Keratinocyte (primary cell): ENCODE data around the gene PGS1.

Source experiments
- EZH2 ChIP-seq: IDR thresholded peaks from one replicate; pipeline ENCODE4 v1.6.1; 2012; ENCODE audit warnings: inconsistent platforms, mild to moderate bottlenecking, low read length, moderate library complexity
- TF ChIP-seq, protein P1 (sequence below), 3 experiments: IDR thresholded peaks in 1 of 3; conservative IDR thresholded peaks in 1 of 3; optimal IDR thresholded peaks in 1 of 3; 2 replicates in 2 of 3; 3 replicates in 1 of 3; pipeline versions ENCODE3 to v1.5.1; 2011; ENCODE audit warnings: low read length in 3 of 3, mild to moderate bottlenecking in 3 of 3, moderate library complexity in 2 of 3, control low read depth in 1 of 3, inconsistent platforms in 1 of 3; ENCODE audit not compliant: insufficient read depth in 2 of 3; ENCODE audit errors: extremely low read depth in 1 of 3

DNA sequence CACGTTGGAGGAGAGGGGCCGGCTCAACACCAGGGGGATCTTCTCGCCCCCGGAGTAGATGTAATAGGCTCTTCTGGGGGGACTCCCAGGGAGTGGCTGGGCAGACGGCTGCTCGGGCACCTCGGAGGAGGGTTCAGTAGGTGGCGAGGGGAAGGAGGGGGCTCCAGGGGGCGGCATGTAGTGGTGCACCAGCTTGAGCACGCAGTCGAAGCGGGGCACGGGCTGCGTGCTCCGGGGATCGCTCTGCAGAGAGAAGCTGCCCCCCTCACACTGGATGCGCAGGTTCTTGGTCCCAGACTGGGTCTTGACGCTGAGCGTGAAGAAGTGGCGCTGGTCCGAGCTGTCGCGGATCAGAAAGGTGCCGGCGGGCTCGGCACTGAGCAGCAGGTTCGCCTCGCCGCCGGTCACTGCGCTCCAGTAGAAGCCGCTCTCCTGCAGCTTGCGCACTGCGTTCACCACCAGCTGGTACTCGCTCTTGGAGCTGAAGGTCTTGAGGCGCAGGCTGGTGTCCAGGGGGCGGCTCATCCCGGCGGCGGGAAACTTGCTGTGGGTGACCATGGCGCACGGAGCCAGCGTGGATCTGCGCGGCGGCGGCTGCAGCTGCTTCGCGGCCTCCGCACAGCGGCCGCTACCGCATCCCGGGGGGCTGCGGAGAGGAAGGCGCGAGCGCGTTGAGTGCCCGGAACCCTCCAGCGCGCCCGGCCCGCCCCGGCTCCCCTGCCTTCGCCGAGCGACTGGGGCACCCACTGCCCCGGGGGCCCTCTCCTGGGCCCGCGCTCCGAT is 19.7 kb upstream of the PGS1 start:
- TF ChIP-seq, protein P1, sequence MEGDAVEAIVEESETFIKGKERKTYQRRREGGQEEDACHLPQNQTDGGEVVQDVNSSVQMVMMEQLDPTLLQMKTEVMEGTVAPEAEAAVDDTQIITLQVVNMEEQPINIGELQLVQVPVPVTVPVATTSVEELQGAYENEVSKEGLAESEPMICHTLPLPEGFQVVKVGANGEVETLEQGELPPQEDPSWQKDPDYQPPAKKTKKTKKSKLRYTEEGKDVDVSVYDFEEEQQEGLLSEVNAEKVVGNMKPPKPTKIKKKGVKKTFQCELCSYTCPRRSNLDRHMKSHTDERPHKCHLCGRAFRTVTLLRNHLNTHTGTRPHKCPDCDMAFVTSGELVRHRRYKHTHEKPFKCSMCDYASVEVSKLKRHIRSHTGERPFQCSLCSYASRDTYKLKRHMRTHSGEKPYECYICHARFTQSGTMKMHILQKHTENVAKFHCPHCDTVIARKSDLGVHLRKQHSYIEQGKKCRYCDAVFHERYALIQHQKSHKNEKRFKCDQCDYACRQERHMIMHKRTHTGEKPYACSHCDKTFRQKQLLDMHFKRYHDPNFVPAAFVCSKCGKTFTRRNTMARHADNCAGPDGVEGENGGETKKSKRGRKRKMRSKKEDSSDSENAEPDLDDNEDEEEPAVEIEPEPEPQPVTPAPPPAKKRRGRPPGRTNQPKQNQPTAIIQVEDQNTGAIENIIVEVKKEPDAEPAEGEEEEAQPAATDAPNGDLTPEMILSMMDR (optimal IDR thresholded peaks at IDR 0.05 in 1 of 3, IDR thresholded peaks at IDR 0.05 in 1 of 3, conservative IDR thresholded peaks at IDR 0.05 in 1 of 3; ENCODE audit: extremely low read depth in 1 of 3, insufficient read depth in 2 of 3, low read length in 3 of 3), result no peak
- no peak for TF ChIP-seq EZH2
